Ishikawa (cell line): ENCODE results near the gene ABI3.

Experiments
- EP300 ChIP-seq: IDR thresholded peaks from 2 replicates; pipeline ENCODE4 v1.6.1; 2012; ENCODE audit warnings: borderline replicate concordance
- NFIC ChIP-seq: IDR thresholded peaks from 2 replicates; pipeline ENCODE4 v1.6.1; 2012
- TF ChIP-seq, protein P1 (sequence below): IDR thresholded peaks from 2 replicates; pipeline ENCODE4 v1.6.1; 2012

DNA sequence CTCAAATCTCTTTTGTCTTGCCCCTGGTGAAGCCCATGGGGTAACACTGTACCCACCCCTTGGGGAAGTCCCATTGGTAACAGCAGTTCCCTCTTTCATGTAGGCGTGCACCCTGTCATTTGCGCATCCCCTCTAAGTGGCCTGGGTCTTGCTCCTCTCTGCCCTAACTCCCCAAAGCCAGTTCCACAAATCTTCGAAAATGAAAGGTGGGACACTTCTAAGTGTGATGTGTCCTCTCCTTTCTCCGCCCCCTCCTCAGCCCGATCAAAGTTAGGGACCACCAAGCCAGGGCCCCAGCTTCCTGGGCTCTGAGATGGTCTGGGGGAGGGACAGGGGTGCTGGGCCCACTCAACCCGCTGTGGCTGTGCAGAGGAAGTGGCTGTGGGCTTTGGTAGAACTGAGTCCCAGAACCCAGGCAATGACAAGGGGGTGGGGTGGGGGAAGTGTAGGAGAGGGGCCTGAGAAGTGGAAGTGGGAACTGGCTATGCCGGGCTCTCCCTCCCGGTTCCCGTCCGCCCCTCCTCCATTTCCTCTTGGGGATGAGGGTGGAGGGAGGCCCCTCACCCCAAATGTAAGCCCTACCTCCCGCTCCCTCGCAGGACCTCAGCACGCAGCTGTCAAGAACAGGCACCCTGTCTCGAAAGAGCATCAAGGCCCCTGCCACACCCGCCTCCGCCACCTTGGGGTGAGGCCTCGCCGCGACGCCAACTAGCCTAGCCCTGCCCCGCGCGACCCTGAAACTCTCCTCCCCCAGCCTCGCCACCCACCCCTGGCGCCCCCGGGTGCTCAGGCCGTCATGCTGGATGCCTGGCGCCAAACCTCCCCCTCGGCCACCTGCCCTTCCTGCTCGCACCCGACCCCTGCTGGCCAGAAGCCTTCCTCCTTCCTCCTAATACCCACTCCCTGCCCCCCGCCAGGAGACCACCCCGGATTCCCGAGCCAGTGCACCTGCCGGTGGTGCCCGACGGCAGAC lies 8.7 kb downstream of the ABI3 start:
- TF ChIP-seq, protein P1, sequence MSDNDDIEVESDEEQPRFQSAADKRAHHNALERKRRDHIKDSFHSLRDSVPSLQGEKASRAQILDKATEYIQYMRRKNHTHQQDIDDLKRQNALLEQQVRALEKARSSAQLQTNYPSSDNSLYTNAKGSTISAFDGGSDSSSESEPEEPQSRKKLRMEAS, result no peak
- TF ChIP-seq NFIC (no peak), EP300 (no peak)
